ENCODE measurements around the gene SRGAP1. TPM values are rescaled to one million over a fixed set of nuclear protein-coding genes. Genes with fewer than 3 reads are reported as not detected.

Gene SRGAP1
- total RNA-seq, 2 experiments from 2014 or later = not detected

GRCh38 chr12:63967358-63968145 lies 123.1 kb downstream of the SRGAP1 start:
- Mint-ChIP-seq H3K27me3 (ENCODE audit: low read depth) (peaks cover 2% of the 10 kb centered on the region), H3K9me3 (ENCODE audit: insufficient read depth) (no peaks in the 10 kb centered on the region), H3K36me3 (ENCODE audit: low read depth) (no peaks in the 10 kb centered on the region), H3K4me1 (ENCODE audit: low read depth) (no peaks in the 10 kb centered on the region), H3K27ac (no peak overlapping the region), H3K4me3 (no peak overlapping the region)
- ChIA-PET POLR2A (no interaction called here), CTCF (no interaction called here)
- ATAC-seq (no peak), DNase-seq (no peak)

GRCh38 chr12:63968673-63969072 lies 124.2 kb downstream of the SRGAP1 start:
- Mint-ChIP-seq H3K27ac (no peak overlapping the region), H3K36me3 (ENCODE audit: low read depth) (no peaks in the 10 kb centered on the region)

DNA sequence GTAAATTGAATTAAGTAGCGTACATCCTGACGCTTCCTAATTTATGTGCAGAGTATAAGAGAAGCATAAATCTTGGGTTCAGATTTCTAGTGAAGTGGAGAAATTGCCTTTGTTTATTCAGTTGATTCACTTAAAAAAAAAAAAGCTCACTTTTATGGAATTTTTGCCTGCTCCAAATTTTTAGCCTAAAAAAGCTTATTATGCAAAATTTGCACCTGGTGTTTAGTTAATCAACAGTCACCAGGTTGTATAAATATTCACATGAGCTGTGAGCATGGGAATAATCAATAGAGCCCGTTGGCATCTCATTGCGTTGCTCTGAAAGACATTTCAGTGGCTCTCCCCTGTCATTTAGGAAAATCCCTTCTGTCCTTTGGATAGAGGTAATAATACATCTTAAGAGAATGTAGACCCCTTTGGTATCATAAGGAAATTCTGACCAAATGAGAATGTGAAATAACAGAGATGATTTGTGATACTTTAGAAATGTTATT lies 132.4 kb downstream of the SRGAP1 start:
- no peak for ATAC-seq
- ChIA-PET POLR2A (no interaction called here), CTCF (no interaction called here)
- Mint-ChIP-seq H3K4me1 (ENCODE audit: low read depth) (no peaks in the 10 kb centered on the region), H3K27me3 (ENCODE audit: low read depth) (peaks cover 4% of the 10 kb centered on the region), H3K4me3 (no peak overlapping the region), H3K9me3 (ENCODE audit: insufficient read depth) (no peaks in the 10 kb centered on the region), H3K36me3 (ENCODE audit: low read depth) (no peaks in the 10 kb centered on the region), H3K27ac (no peak overlapping the region)
- DNase-seq = no peak

More at GRCh38 chr12:63968673-63969072, 124.2 kb downstream of the SRGAP1 start:
- no peaks in the 10 kb centered on the region for H3K9me3 Mint-ChIP-seq (ENCODE audit: insufficient read depth)
- peaks cover 2% of the 10 kb centered on the region for H3K27me3 Mint-ChIP-seq (ENCODE audit: low read depth)
- no peak overlapping the region for H3K4me3 Mint-ChIP-seq
- ATAC-seq = no peak
- DNase-seq = no peak
- POLR2A ChIA-PET = no interaction called here
- H3K4me1 Mint-ChIP-seq (ENCODE audit: low read depth) = no peaks in the 10 kb centered on the region
- CTCF ChIA-PET = no interaction called here

GRCh38 chr12:63977441-63977840 lies 132.9 kb downstream of the SRGAP1 start:
- CTCF ChIA-PET = no interaction called here
- Mint-ChIP-seq H3K27ac (no peak overlapping the region), H3K9me3 (ENCODE audit: insufficient read depth) (no peaks in the 10 kb centered on the region), H3K4me3 (no peak overlapping the region), H3K4me1 (ENCODE audit: low read depth) (no peaks in the 10 kb centered on the region), H3K27me3 (ENCODE audit: low read depth) (peaks cover 2% of the 10 kb centered on the region), H3K36me3 (ENCODE audit: low read depth) (no peaks in the 10 kb centered on the region)
- no peak for ATAC-seq
- POLR2A ChIA-PET = no interaction called here
- DNase-seq = no peak

DNA sequence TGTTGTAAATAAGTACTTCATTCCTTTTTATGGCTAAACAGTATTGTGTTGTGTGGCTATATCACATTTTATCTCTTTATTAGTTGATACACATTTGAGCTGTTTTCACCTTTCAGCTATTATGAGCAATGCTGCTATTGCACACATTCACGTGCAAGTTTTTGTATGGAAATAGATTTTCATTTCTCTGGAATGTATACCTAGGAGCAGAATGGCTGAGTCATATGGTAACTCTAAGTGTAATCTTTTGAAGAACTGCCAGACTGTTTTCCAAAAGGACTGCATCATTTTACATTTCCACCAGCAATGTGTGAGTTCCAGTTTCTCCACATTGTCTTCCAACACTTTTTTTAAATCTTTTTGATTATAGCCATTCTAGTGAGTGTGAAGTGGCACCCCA lies 134.0 kb downstream of the SRGAP1 start:
- POLR2A ChIA-PET = no interaction called here
- Mint-ChIP-seq H3K9me3 (ENCODE audit: insufficient read depth) (no peaks in the 10 kb centered on the region), H3K4me3 (no peak overlapping the region), H3K4me1 (ENCODE audit: low read depth) (no peaks in the 10 kb centered on the region), H3K27ac (no peak overlapping the region), H3K36me3 (ENCODE audit: low read depth) (no peaks in the 10 kb centered on the region), H3K27me3 (ENCODE audit: low read depth) (peaks cover 2% of the 10 kb centered on the region)
- DNase-seq (no peak), ATAC-seq (no peak)
- CTCF ChIA-PET = no interaction called here

- Mint-ChIP-seq H3K4me3 (no peak overlapping the region), H3K9me3 (ENCODE audit: insufficient read depth) (no peaks in the 10 kb centered on the region), H3K27me3 (ENCODE audit: low read depth) (peaks cover under 1% of the 10 kb centered on the region), H3K36me3 (ENCODE audit: low read depth) (no peaks in the 10 kb centered on the region), H3K4me1 (ENCODE audit: low read depth) (no peaks in the 10 kb centered on the region), H3K27ac (no peak overlapping the region)
- POLR2A ChIA-PET = no interaction called here
- CTCF ChIA-PET = no interaction called here
- ATAC-seq (no peak), DNase-seq (no peak)
Measured at GRCh38 chr12:63980211-63980610, 135.7 kb downstream of the SRGAP1 start.

DNA sequence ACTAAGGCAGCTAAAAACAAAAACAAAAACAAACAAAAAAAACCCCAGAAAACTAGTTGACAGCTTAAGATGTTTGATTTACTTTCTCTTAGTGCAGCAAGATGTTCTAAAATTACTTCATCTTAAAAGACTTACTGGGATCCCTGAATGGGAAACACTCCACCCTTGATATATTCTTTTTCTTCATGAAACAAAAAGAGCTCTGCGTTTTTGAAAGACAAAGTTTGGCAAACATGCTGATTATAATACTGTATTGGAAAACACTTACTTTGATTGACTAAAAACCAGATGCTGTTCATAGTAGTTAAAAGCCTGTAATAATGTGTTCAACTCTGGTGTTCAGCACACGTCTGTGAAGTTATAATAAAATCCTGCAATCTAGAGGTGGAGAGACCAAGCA lies 136.8 kb downstream of the SRGAP1 start:
- CTCF ChIA-PET = no interaction called here
- no peak for ATAC-seq
- Mint-ChIP-seq H3K4me3 (no peak overlapping the region), H3K27me3 (ENCODE audit: low read depth) (no peaks in the 10 kb centered on the region), H3K4me1 (ENCODE audit: low read depth) (no peaks in the 10 kb centered on the region), H3K27ac (no peak overlapping the region), H3K36me3 (ENCODE audit: low read depth) (no peaks in the 10 kb centered on the region), H3K9me3 (ENCODE audit: insufficient read depth) (no peaks in the 10 kb centered on the region)
- POLR2A ChIA-PET = interaction anchor here (0.7 kb wide), 1 partner anchor 594 kb away, joined by 3 read pairs; no protein-coding TSS in a partner anchor
- no peak for DNase-seq

DNA sequence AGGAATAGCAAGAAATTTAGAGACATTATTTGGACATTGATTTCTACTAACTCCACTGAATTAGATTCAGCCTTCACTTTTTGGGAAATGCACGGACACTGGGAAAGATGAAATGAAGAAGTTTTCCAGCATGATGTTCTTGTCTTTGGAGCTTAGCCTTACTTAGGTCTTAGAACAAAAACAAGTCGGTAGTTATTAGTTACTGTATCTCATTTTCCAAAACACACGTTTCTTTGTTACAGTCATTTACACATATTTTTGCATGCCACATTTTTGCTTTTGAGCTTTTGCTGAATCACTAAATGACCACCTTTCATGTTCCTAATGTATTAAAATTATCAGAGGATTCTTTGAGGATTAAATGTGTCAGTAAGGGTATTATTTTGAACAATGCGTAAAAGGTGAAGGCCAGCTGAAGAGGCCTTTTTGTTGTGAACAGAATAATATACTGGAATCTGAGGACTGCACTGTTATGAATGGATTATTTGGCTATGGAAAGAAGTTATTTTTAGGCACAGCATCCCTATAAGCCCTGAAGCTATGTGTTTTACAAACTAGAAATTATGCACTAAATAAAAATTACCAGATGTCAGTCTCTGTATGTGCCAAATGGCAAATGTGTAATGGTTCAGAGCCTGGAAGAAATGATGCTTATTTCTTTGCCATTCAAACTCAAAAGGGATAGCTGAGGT lies 138.2 kb downstream of the SRGAP1 start:
- no peaks in the 10 kb centered on the region for H3K4me1 Mint-ChIP-seq (ENCODE audit: low read depth)

GRCh38 chr12:63985456-63985855 lies 141.0 kb downstream of the SRGAP1 start:
- ChIA-PET POLR2A (no interaction called here), CTCF (no interaction called here)
- Mint-ChIP-seq H3K9me3 (ENCODE audit: insufficient read depth) (no peaks in the 10 kb centered on the region), H3K27me3 (ENCODE audit: low read depth) (no peaks in the 10 kb centered on the region), H3K4me1 (ENCODE audit: low read depth) (no peaks in the 10 kb centered on the region), H3K36me3 (ENCODE audit: low read depth) (no peaks in the 10 kb centered on the region), H3K4me3 (no peak overlapping the region), H3K27ac (no peak overlapping the region)
- no peak for DNase-seq
- no peak for ATAC-seq

More for the DNA sequence above, 138.2 kb downstream of the SRGAP1 start:
- ATAC-seq (no peak), DNase-seq (no peak)
- H3K27me3 Mint-ChIP-seq (ENCODE audit: low read depth) = no peaks in the 10 kb centered on the region
- H3K9me3 Mint-ChIP-seq (ENCODE audit: insufficient read depth) = no peaks in the 10 kb centered on the region
- no peak overlapping the region for H3K27ac Mint-ChIP-seq
- ChIA-PET POLR2A (interaction anchor here (0.7 kb wide), 1 partner anchor 12 kb away, joined by 3 read pairs; no protein-coding TSS in a partner anchor), CTCF (no interaction called here)
- H3K36me3 Mint-ChIP-seq (ENCODE audit: low read depth) = no peaks in the 10 kb centered on the region
- no peak overlapping the region for H3K4me3 Mint-ChIP-seq

GRCh38 chr12:63985945-63986344 lies 141.4 kb downstream of the SRGAP1 start:
- ChIA-PET POLR2A (no interaction called here), CTCF (no interaction called here)
- Mint-ChIP-seq H3K27me3 (ENCODE audit: low read depth) (no peaks in the 10 kb centered on the region), H3K4me1 (ENCODE audit: low read depth) (no peaks in the 10 kb centered on the region), H3K27ac (no peak overlapping the region), H3K4me3 (no peak overlapping the region), H3K36me3 (ENCODE audit: low read depth) (no peaks in the 10 kb centered on the region), H3K9me3 (ENCODE audit: insufficient read depth) (no peaks in the 10 kb centered on the region)
- DNase-seq = no peak
- ATAC-seq = no peak

DNA sequence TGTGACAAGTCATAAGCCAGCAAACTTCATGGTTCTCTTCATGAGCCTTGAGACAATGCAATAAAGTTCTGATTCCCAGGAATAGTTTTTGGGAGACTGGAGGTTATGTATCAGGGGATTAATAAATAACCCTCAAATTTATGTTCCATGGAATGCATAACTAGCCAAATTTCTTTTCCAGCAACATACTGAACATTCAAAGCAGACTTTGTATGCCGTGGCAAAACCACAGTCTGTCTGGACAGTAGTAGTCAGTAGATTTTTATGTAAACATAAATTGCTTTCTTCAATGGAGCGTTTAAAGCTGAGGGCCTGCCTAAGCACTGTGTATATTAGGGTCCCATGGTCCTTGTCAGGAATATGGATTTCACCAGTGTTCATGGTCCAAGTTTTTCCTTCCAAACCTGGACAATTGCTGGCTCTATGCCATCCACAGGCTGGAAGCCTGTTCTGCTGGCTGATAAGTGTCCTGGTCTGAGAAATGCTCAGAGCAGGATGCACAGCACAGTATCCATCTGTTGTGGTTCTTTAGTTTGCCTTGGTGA lies 144.9 kb downstream of the SRGAP1 start:
- ChIA-PET POLR2A (no interaction called here), CTCF (no interaction called here)
- H3K9me3 Mint-ChIP-seq (ENCODE audit: insufficient read depth) = no peaks in the 10 kb centered on the region
- H3K36me3 Mint-ChIP-seq (ENCODE audit: low read depth) = no peaks in the 10 kb centered on the region
- H3K4me1 Mint-ChIP-seq (ENCODE audit: low read depth) = no peaks in the 10 kb centered on the region
- no peak for ATAC-seq
- no peak overlapping the region for H3K4me3 Mint-ChIP-seq
- DNase-seq = no peak
- peaks cover 4% of the 10 kb centered on the region for H3K27me3 Mint-ChIP-seq (ENCODE audit: low read depth)
- no peak overlapping the region for H3K27ac Mint-ChIP-seq

DNA sequence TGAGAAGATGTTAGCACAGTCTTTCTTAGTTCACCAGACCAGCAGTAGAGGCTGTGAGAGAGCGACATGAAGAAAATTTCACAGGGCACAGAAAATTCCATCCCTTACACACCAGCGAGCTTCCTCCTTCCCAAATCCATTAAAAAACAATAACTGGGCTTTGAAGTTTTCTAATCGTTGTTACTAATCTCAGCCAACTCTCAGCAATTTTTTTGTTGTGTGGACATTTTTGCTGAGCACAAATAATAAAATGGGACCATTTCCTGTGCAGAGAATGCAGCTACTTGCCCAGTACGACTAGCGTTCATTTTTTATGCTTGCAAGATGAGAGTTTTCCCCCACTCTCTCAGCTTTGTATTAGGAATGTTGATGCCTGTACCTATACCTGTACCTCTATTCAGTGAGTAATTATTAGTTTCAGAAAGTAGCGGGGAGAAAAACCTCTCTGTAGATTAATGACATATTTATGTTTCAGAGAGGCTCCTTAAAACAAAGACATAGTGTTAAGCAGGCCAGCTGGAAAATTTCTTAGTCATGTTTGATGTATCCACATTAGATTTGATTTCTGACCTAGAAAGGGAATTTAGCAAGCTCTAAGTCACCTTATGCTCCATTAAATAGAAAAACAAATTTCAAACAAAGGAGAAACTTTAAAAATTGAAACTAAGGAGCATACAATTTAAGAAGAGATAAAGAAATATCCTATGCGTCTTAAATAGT lies 146.5 kb downstream of the SRGAP1 start:
- DNase-seq = no peak
- Mint-ChIP-seq H3K9me3 (ENCODE audit: insufficient read depth) (no peaks in the 10 kb centered on the region), H3K4me3 (no peak overlapping the region), H3K27me3 (ENCODE audit: low read depth) (peaks cover 10% of the 10 kb centered on the region), H3K27ac (no peak overlapping the region), H3K36me3 (ENCODE audit: low read depth) (no peaks in the 10 kb centered on the region), H3K4me1 (ENCODE audit: low read depth) (no peaks in the 10 kb centered on the region)
- no peak for ATAC-seq
- POLR2A ChIA-PET = no interaction called here
- CTCF ChIA-PET = no interaction called here
